ENCODE data around the gene TSPAN18.

Gene TSPAN18

DNA sequence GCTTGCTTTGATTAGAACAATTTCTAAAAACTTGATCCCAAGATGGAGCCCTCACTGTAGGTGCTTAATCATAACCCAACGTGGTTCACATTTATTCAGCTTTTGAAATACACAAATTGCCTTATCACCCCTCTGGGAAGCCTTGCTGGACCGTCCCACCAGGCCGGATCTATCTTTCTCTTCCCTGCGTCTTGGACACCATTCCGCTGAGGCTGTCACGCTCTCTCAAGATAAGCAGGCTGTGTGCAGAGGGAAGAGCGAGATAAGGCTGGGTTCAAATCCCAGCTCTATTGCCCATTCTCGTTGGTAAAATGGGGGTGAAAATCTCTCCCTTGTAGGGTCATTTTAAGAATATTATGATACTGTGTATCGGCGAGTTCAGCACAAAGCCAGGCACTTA is 244.4 kb downstream of the TSPAN18 start:
- DNase-seq (ENCODE audit: low spot score), result no peak
- TF ChIP-seq, protein P1, sequence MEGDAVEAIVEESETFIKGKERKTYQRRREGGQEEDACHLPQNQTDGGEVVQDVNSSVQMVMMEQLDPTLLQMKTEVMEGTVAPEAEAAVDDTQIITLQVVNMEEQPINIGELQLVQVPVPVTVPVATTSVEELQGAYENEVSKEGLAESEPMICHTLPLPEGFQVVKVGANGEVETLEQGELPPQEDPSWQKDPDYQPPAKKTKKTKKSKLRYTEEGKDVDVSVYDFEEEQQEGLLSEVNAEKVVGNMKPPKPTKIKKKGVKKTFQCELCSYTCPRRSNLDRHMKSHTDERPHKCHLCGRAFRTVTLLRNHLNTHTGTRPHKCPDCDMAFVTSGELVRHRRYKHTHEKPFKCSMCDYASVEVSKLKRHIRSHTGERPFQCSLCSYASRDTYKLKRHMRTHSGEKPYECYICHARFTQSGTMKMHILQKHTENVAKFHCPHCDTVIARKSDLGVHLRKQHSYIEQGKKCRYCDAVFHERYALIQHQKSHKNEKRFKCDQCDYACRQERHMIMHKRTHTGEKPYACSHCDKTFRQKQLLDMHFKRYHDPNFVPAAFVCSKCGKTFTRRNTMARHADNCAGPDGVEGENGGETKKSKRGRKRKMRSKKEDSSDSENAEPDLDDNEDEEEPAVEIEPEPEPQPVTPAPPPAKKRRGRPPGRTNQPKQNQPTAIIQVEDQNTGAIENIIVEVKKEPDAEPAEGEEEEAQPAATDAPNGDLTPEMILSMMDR (IDR thresholded peaks at IDR 0.05; ENCODE audit: extremely low read depth, insufficient read depth, missing control alignments), result no peak
- in situ Hi-C loops (cut with MboI; ENCODE audit: low pct_unique_long_range_greater_than_20kb, low sequenced_read_pairs, unreplicated experiment), result no loop called here

DNA sequence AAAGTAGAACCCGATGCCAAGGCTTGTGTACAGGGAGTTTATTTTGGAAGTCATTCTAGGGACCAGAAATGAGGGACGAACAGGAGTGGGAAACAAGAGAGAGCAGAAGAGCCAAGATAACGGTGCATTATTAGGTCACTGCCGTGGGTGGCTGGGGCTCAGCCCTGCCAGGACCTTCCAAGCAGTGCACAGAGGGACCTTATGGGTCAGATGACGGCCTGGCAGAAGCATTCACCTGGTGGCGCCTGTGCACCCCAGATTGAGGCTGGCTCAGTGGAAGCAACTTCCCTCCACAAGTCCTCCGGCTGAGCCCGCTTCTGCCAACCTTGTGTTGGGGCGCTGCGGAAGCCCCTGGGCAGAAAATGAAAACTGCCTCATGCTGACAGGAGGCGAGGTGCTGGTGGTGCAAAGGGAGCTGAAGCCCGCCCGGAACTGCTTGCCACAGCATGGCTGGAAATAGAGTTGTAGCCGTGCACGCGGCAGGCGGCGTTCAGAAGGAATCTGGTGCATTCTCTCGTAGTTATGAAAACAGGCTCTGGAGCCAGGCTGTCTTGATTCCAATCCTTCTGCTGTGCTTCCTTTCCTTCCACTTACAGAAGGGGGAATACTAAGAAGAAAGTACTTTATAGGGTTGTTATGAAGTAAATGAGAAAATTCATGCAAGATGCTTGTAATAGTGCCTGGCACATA is 246.1 kb downstream of the TSPAN18 start:
- in situ Hi-C loops (cut with MboI; ENCODE audit: low pct_unique_long_range_greater_than_20kb, low sequenced_read_pairs, unreplicated experiment), result no loop called here
- no peak for DNase-seq (ENCODE audit: low spot score)
- TF ChIP-seq, protein P1 (IDR thresholded peaks at IDR 0.05; ENCODE audit: extremely low read depth, insufficient read depth, missing control alignments), result no peak

DNA sequence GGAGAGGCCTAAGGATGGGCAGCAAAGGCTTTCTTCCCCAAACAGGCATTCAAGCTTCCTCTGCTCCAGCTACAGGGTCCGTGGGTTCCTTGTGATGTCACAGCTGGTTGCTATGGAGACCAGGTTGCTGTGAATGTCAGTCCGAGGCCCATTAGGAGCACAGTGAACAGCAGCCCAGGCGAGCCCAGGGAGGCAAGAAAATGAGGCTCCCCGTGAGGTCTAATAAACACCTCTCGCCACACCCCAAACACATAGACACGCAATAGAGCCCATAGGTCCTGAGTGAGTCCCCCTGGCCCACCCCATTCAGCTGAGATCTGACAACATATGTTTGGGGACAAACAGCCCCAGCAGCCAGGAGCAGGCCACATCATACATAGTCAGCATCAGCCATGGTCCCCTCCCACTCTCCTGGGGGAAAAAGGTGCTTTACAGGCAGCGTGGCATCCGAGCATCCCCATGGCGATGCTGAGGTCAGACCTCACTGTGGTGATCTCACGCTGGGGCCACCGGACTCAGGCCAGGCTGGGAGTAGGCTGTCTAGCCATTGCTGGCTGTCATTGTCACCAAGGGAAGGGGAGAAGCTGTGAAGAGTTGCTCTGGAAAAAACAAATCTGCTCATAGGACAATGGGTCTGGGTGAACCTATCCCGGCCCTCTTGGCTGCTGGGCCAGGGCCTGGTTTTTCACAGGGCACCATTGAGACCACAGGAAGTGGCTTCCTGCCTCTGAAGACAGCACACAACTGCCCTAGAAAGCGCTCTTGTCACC is 247.1 kb downstream of the TSPAN18 start:
- in situ Hi-C loops (cut with MboI; ENCODE audit: low pct_unique_long_range_greater_than_20kb, low sequenced_read_pairs, unreplicated experiment), result no loop called here
- TF ChIP-seq, protein P1 (IDR thresholded peaks at IDR 0.05; ENCODE audit: extremely low read depth, insufficient read depth, missing control alignments), result no peak
- no peak for DNase-seq (ENCODE audit: low spot score)

DNA sequence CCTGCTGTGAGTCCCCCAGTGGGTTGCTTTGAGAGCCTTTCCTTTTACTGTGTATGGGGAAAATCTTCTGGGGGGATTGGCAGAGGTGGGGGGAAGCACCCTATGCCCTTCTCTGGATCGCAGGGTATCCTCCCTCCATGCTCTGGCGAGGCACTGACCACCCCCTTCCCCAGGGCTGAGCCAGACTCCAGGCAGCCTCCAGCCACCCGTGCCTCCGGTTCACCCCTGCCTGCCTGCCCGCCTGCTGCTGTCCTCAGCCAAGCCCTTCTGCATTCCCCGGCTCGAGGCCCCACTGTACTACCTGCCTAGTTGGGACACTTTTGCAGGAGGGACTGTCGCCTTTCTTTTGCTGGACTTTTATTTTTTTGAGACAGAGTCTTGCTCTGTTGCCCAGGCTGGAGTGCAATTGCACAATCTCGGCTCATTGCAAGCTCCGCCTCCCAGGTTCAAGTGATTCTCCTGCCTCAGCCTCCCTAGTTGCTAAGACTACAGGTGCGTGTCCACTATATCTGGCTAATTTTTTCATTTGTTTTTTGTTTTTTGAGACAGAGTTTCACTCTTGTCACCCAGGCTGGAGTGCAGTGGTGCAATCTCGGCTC is 247.7 kb downstream of the TSPAN18 start:
- TF ChIP-seq, protein P1 (IDR thresholded peaks at IDR 0.05; ENCODE audit: extremely low read depth, insufficient read depth, missing control alignments), result no peak
- in situ Hi-C loops (cut with MboI; ENCODE audit: low pct_unique_long_range_greater_than_20kb, low sequenced_read_pairs, unreplicated experiment), result no loop called here
- DNase-seq (ENCODE audit: low spot score), result no peak

DNA sequence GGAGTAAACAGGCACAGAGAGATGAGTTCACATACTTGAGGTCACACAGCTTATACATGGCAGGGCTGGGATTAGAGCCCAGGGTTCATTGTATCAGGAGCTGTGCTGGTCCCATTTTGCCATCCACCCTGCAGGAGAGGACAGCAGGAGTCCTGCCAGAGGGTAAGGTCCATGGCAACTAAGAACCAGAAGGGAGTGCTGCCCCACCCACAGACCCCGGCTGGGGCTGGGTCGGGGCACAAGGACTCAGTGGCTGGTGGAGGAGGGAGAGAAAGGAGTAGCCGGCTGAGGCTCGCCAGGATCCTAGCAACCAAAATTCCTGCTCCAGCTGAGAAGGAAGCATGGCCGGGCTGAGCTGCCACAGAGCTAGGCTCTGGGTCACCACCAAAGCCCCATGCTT is 249.8 kb downstream of the TSPAN18 start:
- TF ChIP-seq, protein P1 (IDR thresholded peaks at IDR 0.05; ENCODE audit: extremely low read depth, insufficient read depth, missing control alignments), result no peak
- no peak for DNase-seq (ENCODE audit: low spot score)
- in situ Hi-C loops (cut with MboI; ENCODE audit: low pct_unique_long_range_greater_than_20kb, low sequenced_read_pairs, unreplicated experiment), result no loop called here

DNA sequence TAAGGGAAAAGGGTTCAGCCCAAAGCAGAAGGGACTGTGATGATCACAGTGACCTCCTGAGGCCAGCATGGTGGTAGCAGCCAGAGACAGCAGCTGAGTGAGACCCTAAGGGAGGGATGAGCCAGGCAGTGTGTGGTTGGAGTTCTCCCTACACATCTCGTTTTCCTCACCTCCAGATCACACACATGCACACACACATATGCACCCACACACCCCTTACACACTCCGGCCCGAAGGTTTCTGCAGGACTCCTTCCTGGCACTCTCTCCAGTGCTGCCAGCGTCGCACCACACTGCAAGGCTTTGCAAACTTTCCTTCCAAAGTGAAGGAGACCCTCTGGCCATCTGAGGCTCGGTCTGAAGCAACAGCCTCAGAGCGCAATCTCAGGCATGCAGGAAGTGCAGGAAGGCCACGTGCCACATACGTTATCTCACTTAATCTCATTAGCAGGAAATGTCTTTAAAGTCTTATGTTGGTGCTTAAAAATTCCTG is 250.8 kb downstream of the TSPAN18 start:
- no peak for DNase-seq (ENCODE audit: low spot score)
- TF ChIP-seq, protein P1 (IDR thresholded peaks at IDR 0.05; ENCODE audit: extremely low read depth, insufficient read depth, missing control alignments), result no peak
- in situ Hi-C loops (cut with MboI; ENCODE audit: low pct_unique_long_range_greater_than_20kb, low sequenced_read_pairs, unreplicated experiment), result no loop called here

Measured in GM13977 (cell line).